ENCODE data around the gene PCSK6. TPM values are rescaled to one million over a fixed set of nuclear protein-coding genes. Genes with fewer than 3 reads are reported as not detected.

PCSK6 gene
- total RNA-seq, 2 experiments from 2014 or later = 0.28 TPM; not detected in 1

DNA sequence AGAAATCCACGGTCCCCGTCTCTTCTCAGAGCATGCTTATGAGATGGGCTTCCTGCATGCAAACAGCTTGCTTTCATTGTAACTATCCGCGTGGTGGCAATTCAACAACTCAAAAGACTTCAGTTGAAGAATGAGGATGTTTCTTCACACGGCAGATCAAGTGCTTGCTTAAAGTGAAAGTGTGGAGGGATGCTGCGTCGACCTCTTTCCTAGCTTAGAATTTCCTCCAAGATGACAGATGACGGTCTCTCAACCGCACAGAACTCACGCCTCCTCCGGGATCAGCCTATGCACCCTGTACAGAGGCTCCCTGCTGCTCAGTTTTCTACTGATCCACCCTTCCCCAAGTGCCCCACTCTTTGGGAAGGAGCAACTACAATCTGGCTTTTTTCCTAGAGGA, 47.8 kb downstream of the PCSK6 start:
- Mint-ChIP-seq H3K4me1 (ENCODE audit: low read depth) (no peaks in the 10 kb centered on the region), H3K36me3 (ENCODE audit: low read depth) (no peaks in the 10 kb centered on the region), H3K9me3 (peaks cover 2% of the 10 kb centered on the region), H3K4me3 (no peak overlapping the region), H3K27me3 (peaks cover 20% of the 10 kb centered on the region), H3K27ac (no peak overlapping the region)
- TF ChIP-seq, protein P1, sequence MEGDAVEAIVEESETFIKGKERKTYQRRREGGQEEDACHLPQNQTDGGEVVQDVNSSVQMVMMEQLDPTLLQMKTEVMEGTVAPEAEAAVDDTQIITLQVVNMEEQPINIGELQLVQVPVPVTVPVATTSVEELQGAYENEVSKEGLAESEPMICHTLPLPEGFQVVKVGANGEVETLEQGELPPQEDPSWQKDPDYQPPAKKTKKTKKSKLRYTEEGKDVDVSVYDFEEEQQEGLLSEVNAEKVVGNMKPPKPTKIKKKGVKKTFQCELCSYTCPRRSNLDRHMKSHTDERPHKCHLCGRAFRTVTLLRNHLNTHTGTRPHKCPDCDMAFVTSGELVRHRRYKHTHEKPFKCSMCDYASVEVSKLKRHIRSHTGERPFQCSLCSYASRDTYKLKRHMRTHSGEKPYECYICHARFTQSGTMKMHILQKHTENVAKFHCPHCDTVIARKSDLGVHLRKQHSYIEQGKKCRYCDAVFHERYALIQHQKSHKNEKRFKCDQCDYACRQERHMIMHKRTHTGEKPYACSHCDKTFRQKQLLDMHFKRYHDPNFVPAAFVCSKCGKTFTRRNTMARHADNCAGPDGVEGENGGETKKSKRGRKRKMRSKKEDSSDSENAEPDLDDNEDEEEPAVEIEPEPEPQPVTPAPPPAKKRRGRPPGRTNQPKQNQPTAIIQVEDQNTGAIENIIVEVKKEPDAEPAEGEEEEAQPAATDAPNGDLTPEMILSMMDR (IDR thresholded peaks at IDR 0.05) = no peak
- DNase-seq (no peak), ATAC-seq (ENCODE audit: poor library complexity) (no peak)
- Histone ChIP-seq H3K4me1 (ENCODE audit: insufficient read depth, low read length) (peaks cover 3% of the 10 kb centered on the region), H3K27me3 (ENCODE audit: control insufficient read depth in 1 of 2, insufficient read depth in 2 of 2, low read length in 2 of 2) (peaks cover 0 to 7% of the 10 kb centered on the region in 2 experiments), H3K9me3 (ENCODE audit: control insufficient read depth in 1 of 2, insufficient read depth in 1 of 2, low read length in 2 of 2) (peaks cover 0 to 22% of the 10 kb centered on the region in 2 experiments), H3K27ac (ENCODE audit: low read depth in 1 of 2, low read length in 2 of 2) (no peak overlapping the region), H3K4me3 (ENCODE audit: low read length) (no peak overlapping the region), H3K36me3 (ENCODE audit: insufficient read depth, low read length) (no peaks in the 10 kb centered on the region)
- intact Hi-C loops (cut with DNase I, micrococcal nuclease) = no loop called here
- ChIA-PET POLR2A (no interaction called here), CTCF (no interaction called here)

DNA sequence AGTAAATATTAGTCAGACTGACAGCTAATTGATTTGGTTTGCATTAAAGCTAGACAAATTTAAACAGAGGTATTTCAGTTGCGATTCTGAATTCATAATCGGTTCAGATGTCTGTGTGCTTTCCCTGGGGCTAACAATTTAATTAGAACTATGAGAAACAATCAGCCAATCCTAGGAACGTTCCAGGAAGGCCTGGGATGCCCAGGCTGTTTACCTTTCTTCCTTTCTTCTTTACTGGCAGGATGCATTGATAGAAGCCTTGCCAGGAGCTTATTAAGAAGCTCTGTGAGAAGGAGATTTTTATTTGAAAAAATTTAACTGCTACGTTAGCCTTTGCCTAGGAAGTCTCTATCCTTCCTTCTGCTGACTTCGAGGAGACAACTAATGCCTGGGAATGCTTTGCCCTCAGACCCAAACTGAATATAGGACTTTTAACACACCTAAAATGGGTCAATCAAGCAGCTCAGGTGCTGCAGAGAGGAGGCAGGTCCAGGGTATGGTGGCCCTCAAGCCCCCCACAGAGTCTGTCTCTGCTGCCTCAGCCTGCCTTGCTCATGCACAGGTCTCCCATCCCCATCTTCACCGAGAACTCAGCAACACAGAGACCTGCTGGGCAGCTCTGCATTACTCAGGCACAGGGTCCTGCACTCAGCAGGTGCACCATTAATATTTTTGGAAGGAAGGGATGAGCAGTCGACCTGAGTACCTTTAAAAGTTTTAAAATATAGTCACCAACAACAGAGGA, 48.5 kb downstream of the PCSK6 start:
- Histone ChIP-seq H3K4me1 (ENCODE audit: insufficient read depth, low read length) (peaks cover 3% of the 10 kb centered on the region), H3K27ac (ENCODE audit: low read depth in 1 of 2, low read length in 2 of 2) (no peak overlapping the region), H3K4me3 (ENCODE audit: low read length) (no peak overlapping the region), H3K9me3 (ENCODE audit: control insufficient read depth in 1 of 2, insufficient read depth in 1 of 2, low read length in 2 of 2) (peaks cover 0 to 21% of the 10 kb centered on the region in 2 experiments), H3K36me3 (ENCODE audit: insufficient read depth, low read length) (no peaks in the 10 kb centered on the region), H3K27me3 (ENCODE audit: control insufficient read depth in 1 of 2, insufficient read depth in 2 of 2, low read length in 2 of 2) (peaks cover under 1 to 10% of the 10 kb centered on the region in 2 experiments)
- ATAC-seq (ENCODE audit: poor library complexity) = no peak
- POLR2A ChIA-PET = no interaction called here
- TF ChIP-seq, protein P1 (IDR thresholded peaks at IDR 0.05) = no peak
- H3K4me1 Mint-ChIP-seq (ENCODE audit: low read depth) = no peaks in the 10 kb centered on the region
- CTCF ChIA-PET = no interaction called here
- peaks cover 2% of the 10 kb centered on the region for H3K9me3 Mint-ChIP-seq
- intact Hi-C loops (cut with DNase I, micrococcal nuclease) = no loop called here
- no peak overlapping the region for H3K4me3 Mint-ChIP-seq
- DNase-seq = no peak
- no peaks in the 10 kb centered on the region for H3K36me3 Mint-ChIP-seq (ENCODE audit: low read depth)
- H3K27ac Mint-ChIP-seq = no peak overlapping the region
- peaks cover 20% of the 10 kb centered on the region for H3K27me3 Mint-ChIP-seq

DNA sequence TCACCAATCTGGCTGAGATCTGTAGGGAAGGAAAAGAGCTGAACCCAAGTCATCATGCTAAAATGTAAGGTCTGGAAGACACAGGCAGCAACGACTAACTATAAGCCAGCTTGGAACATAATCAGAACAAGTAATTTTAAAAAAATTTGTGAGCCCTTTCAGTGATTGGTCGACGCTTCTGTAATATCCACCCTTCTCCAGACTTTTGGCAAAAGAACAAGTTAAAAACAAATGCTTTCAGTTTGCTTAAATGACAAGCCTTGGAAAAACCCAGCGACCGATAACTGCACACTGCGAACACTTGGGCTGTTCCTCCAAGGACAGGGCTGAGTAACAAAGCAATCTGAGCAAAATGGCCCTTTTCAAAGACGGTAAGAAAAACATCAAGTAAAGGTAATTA, 49.6 kb downstream of the PCSK6 start:
- Histone ChIP-seq H3K4me1 (ENCODE audit: insufficient read depth, low read length) (peaks cover 3% of the 10 kb centered on the region), H3K9me3 (ENCODE audit: control insufficient read depth in 1 of 2, insufficient read depth in 1 of 2, low read length in 2 of 2) (peaks cover 0 to 17% of the 10 kb centered on the region in 2 experiments), H3K36me3 (ENCODE audit: insufficient read depth, low read length) (no peaks in the 10 kb centered on the region), H3K27ac (ENCODE audit: low read depth in 1 of 2, low read length in 2 of 2) (no peak overlapping the region), H3K27me3 (ENCODE audit: control insufficient read depth in 1 of 2, insufficient read depth in 2 of 2, low read length in 2 of 2) (peaks cover 5 to 10% of the 10 kb centered on the region in 2 experiments), H3K4me3 (ENCODE audit: low read length) (no peak overlapping the region)
- no peak for ATAC-seq (ENCODE audit: poor library complexity)
- ChIA-PET POLR2A (no interaction called here), CTCF (no interaction called here)
- DNase-seq = no peak
- H3K27me3 Mint-ChIP-seq = peaks cover 25% of the 10 kb centered on the region
- H3K4me3 Mint-ChIP-seq = no peak overlapping the region
- no peaks in the 10 kb centered on the region for H3K36me3 Mint-ChIP-seq (ENCODE audit: low read depth)
- no peak overlapping the region for H3K27ac Mint-ChIP-seq
- TF ChIP-seq, protein P1 (IDR thresholded peaks at IDR 0.05) = no peak
- no peaks in the 10 kb centered on the region for H3K4me1 Mint-ChIP-seq (ENCODE audit: low read depth)
- intact Hi-C loops (cut with DNase I, micrococcal nuclease) = no loop called here
- no peaks in the 10 kb centered on the region for H3K9me3 Mint-ChIP-seq

Measured in CD4-positive, alpha-beta T cell (primary cell).